ENCODE data around the gene ZNF335.
A peak's percentile ranks its signal among the peaks of the same experiment; 100 is the strongest.

Gene ZNF335

GRCh38 chr20:45951925-45952834, 19.8 kb downstream of the ZNF335 start:
- DNase-seq (ENCODE audit: low spot score), result no peak

- no peak for DNase-seq (ENCODE audit: low spot score)
Observed at GRCh38 chr20:45950330-45950646, 21.7 kb downstream of the ZNF335 start.

- DNase-seq (ENCODE audit: low spot score), result no peak
Observed at GRCh38 chr20:45949542-45950329, 22.3 kb downstream of the ZNF335 start.

GRCh38 chr20:45948742-45949541, 23.1 kb downstream of the ZNF335 start:
- DNase-seq (ENCODE audit: low spot score), result no peak

- no peak for DNase-seq (ENCODE audit: low spot score)
Observed at GRCh38 chr20:45948261-45948733, 23.7 kb downstream of the ZNF335 start.

- DNase-seq (ENCODE audit: low spot score), result no peak
Observed at GRCh38 chr20:45947110-45947866, 24.7 kb downstream of the ZNF335 start.

- peak; percentile 43 for DNase-seq (ENCODE audit: low spot score)
Observed at GRCh38 chr20:45946149-45946970, 25.6 kb downstream of the ZNF335 start.

- DNase-seq (ENCODE audit: low spot score), result no peak
Observed at GRCh38 chr20:45945678-45946148, 26.3 kb downstream of the ZNF335 start.

GRCh38 chr20:45944965-45945677, 26.9 kb downstream of the ZNF335 start:
- DNase-seq (ENCODE audit: low spot score), result no peak

- no peak for DNase-seq (ENCODE audit: low spot score)
Observed at GRCh38 chr20:45944151-45944964, 27.6 kb downstream of the ZNF335 start.

GRCh38 chr20:45943613-45944012, 28.4 kb downstream of the ZNF335 start:
- DNase-seq (ENCODE audit: low spot score), result no peak

GRCh38 chr20:45940469-45940868, 31.5 kb downstream of the ZNF335 start:
- no peak for DNase-seq (ENCODE audit: low spot score)

- no peak for DNase-seq (ENCODE audit: low spot score)
Observed at GRCh38 chr20:45940053-45940452, 31.9 kb downstream of the ZNF335 start.

GRCh38 chr20:45938727-45939438, 33.1 kb downstream of the ZNF335 start:
- no peak for DNase-seq (ENCODE audit: low spot score)

GRCh38 chr20:45937765-45938164, 34.2 kb downstream of the ZNF335 start:
- no peak for DNase-seq (ENCODE audit: low spot score)

GRCh38 chr20:45935416-45936046, 36.5 kb downstream of the ZNF335 start:
- DNase-seq (ENCODE audit: low spot score), result no peak

- DNase-seq (ENCODE audit: low spot score), result peak; percentile 98
Observed at GRCh38 chr20:45934586-45935415, 37.2 kb downstream of the ZNF335 start, which contains the start of gene PCIF1. PCIF1 (plus strand) TSS chr20:45934683; CDS start chr20:45939000, 4,317 bp downstream.
